ENCODE measurements around the gene DLG3. TPM values are rescaled to one million over a fixed set of nuclear protein-coding genes. Genes with fewer than 3 reads are reported as not detected.

Gene DLG3
- total RNA-seq, 1 experiment from 2014 or later = 48.4 TPM

DNA sequence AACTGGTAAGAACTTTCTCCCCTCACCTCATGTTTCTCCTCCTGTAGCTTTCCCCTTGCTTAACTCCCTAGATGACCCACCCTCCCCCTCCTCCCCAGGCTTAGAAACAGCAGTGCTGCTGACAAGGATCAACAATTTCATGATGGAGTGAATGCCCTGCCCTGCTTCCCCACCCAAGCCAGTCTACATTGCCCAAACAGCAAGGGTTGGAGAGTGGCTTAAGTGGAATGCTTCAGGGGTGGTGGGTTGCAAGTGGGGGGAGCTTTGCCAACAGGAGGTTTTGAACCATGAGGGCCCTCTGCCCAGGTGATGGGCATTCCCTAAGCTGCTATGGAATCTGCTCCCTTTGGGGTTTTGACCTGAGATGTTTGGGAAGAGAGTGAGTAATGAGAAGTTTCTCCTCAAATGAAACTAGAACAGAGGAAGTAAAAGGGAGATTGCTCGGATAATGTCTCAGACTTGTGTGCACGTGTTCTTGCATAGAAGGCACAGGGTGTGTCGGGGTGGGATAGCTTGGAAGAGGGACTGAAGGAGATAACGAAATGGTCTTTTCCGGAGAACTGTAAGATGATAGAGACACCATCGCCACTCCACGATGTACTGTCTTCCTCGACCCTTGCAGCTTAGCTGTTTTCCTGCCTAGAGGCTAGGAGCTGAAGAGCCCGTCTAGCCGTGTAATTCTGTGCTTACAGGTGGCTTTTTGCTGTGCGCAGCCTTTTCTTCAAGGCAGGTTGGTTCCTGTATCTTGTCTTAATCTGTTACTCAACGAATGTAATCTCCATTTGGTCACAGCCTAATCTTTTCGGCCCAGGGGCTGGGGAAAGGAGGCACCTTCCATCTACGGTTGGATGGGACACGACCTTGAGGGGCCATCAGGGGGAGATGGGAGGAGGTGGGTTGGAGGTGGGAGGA, 11.4 kb upstream of the DLG3 start (continued):
- no peak for TF ChIP-seq POLR2AphosphoS5 (IDR thresholded peaks at IDR 0.05; ENCODE audit: low read depth, low read length)
- TF ChIP-seq, protein P1, sequence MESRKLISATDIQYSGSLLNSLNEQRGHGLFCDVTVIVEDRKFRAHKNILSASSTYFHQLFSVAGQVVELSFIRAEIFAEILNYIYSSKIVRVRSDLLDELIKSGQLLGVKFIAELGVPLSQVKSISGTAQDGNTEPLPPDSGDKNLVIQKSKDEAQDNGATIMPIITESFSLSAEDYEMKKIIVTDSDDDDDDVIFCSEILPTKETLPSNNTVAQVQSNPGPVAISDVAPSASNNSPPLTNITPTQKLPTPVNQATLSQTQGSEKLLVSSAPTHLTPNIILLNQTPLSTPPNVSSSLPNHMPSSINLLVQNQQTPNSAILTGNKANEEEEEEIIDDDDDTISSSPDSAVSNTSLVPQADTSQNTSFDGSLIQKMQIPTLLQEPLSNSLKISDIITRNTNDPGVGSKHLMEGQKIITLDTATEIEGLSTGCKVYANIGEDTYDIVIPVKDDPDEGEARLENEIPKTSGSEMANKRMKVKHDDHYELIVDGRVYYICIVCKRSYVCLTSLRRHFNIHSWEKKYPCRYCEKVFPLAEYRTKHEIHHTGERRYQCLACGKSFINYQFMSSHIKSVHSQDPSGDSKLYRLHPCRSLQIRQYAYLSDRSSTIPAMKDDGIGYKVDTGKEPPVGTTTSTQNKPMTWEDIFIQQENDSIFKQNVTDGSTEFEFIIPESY (IDR thresholded peaks at IDR 0.05; ENCODE audit: extremely low read depth, insufficient replicate concordance, low read length) = no peak

DNA sequence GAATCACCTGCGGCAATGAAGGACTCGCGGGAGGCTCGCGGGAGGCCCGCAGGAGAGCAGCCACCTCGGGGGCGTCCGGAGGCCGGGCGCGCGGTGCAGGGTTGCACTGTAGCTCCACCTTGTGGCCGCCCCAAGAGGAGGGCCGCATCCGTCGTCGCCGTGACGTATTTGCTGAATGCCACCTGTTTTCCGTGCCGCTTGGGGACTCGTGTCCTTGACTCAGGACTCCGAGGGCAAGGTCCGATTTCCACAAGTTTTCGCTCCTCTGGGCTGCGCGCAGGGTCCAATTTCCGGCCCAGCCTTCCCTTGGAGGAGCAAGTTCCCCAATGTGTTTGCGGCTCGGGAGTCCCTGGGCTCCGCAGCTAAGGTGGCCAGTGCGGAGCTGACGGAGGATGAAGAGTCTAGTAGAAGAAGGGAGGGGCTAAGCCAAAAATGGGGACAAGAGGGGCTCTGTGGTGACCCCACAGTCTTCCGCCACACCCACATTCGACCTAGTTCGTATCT, 10.7 kb upstream of the DLG3 start:
- Histone ChIP-seq H3K36me3 (ENCODE audit: control insufficient read depth in 1 of 2, insufficient read depth in 2 of 2, low read length in 2 of 2) (no peaks in the 10 kb centered on the region), H3K9me3 (ENCODE audit: control insufficient read depth in 1 of 2, insufficient read depth in 1 of 2, low read depth in 1 of 2, low read length in 2 of 2) (no peaks in the 10 kb centered on the region), H3K27ac (ENCODE audit: low read depth, low read length) (peak overlapping the region; percentile 71), H3K9me2 (ENCODE audit: insufficient read depth) (no peaks in the 10 kb centered on the region), H3K27me3 (ENCODE audit: insufficient read depth, low read length) (no peaks in the 10 kb centered on the region), H3K4me2 (ENCODE audit: low read length) (peak overlapping the region; percentile 91), H3K4me3 (replicated peaks in 1 of 2; ENCODE audit: low read depth in 1 of 2, low read length in 2 of 2) (peak overlapping the region; percentile 51 to 66), H3K4me1 (ENCODE audit: control insufficient read depth in 1 of 2, insufficient read depth in 2 of 2, low read length in 2 of 2) (peaks cover 2 to 29% of the 10 kb centered on the region in 2 experiments; a peak in 2 of 4 replicates), H2AFZ (ENCODE audit: low read depth, low read length, poor library complexity, severe bottlenecking) (peak overlapping the region; percentile 35), H3K79me2 (ENCODE audit: insufficient read depth, low read length) (no peaks in the 10 kb centered on the region), H3K9ac (ENCODE audit: low read length) (peak overlapping the region; percentile 64), H4K20me1 (ENCODE audit: insufficient read depth) (no peaks in the 10 kb centered on the region)
- RAD21 ChIA-PET (ENCODE audit: low non-redundant PET in 1 of 2, low total read pairs in 2 of 2, uncharacterized antibody in 2 of 2, unreplicated experiment in 2 of 2) = interaction anchor here in 1 of 2 experiments (0.6 kb wide), 1 partner anchor 31 kb away, joined by 4 read pairs; no protein-coding TSS in a partner anchor
- DNase-seq (ENCODE audit: low read depth, low spot score) (peak; percentile 49), ATAC-seq (peak; percentile 78)
- CTCF ChIA-PET = interaction anchor here (0.6 to 1.5 kb wide), 5 partner anchors 10 to 336 kb away, joined by 3 to 8 read pairs (median 3); partner anchors contain the start of genes GDPD2 and IGBP1
- intact Hi-C loops (cut with micrococcal nuclease) = no loop called here
- no TSS peak for BruUV-seq (replicated peaks)
- POLR2A ChIA-PET = no interaction called here
- TF ChIP-seq ZFX (IDR thresholded peaks at IDR 0.05) = no peak
- no peak for TF ChIP-seq JUND (IDR thresholded peaks at IDR 0.05)
- no peak for TF ChIP-seq EZH2 (IDR thresholded peaks at IDR 0.05)
- peak; percentile 62 for TF ChIP-seq POLR2AphosphoS5 (IDR thresholded peaks at IDR 0.05; ENCODE audit: low read depth, low read length)
- TF ChIP-seq RAD21 (IDR thresholded peaks at IDR 0.05; ENCODE audit: low read depth) = no peak
- TF ChIP-seq EGR1 (IDR thresholded peaks at IDR 0.05; ENCODE audit: low read depth) = no peak
- TF ChIP-seq, protein P2, sequence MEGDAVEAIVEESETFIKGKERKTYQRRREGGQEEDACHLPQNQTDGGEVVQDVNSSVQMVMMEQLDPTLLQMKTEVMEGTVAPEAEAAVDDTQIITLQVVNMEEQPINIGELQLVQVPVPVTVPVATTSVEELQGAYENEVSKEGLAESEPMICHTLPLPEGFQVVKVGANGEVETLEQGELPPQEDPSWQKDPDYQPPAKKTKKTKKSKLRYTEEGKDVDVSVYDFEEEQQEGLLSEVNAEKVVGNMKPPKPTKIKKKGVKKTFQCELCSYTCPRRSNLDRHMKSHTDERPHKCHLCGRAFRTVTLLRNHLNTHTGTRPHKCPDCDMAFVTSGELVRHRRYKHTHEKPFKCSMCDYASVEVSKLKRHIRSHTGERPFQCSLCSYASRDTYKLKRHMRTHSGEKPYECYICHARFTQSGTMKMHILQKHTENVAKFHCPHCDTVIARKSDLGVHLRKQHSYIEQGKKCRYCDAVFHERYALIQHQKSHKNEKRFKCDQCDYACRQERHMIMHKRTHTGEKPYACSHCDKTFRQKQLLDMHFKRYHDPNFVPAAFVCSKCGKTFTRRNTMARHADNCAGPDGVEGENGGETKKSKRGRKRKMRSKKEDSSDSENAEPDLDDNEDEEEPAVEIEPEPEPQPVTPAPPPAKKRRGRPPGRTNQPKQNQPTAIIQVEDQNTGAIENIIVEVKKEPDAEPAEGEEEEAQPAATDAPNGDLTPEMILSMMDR (IDR thresholded peaks at IDR 0.05 in 2 of 3, conservative IDR thresholded peaks at IDR 0.05 in 1 of 3; ENCODE audit: borderline replicate concordance in 1 of 3, insufficient read depth in 1 of 3, low read depth in 2 of 3, low read length in 2 of 3) = peak in 2 of 3 experiments; percentile 50 to 58; a peak in 3 of 6 replicates
- TF ChIP-seq ZNF274 (IDR thresholded peaks at IDR 0.05; ENCODE audit: low read depth, low read length) = no peak
- TF ChIP-seq, protein P3, sequence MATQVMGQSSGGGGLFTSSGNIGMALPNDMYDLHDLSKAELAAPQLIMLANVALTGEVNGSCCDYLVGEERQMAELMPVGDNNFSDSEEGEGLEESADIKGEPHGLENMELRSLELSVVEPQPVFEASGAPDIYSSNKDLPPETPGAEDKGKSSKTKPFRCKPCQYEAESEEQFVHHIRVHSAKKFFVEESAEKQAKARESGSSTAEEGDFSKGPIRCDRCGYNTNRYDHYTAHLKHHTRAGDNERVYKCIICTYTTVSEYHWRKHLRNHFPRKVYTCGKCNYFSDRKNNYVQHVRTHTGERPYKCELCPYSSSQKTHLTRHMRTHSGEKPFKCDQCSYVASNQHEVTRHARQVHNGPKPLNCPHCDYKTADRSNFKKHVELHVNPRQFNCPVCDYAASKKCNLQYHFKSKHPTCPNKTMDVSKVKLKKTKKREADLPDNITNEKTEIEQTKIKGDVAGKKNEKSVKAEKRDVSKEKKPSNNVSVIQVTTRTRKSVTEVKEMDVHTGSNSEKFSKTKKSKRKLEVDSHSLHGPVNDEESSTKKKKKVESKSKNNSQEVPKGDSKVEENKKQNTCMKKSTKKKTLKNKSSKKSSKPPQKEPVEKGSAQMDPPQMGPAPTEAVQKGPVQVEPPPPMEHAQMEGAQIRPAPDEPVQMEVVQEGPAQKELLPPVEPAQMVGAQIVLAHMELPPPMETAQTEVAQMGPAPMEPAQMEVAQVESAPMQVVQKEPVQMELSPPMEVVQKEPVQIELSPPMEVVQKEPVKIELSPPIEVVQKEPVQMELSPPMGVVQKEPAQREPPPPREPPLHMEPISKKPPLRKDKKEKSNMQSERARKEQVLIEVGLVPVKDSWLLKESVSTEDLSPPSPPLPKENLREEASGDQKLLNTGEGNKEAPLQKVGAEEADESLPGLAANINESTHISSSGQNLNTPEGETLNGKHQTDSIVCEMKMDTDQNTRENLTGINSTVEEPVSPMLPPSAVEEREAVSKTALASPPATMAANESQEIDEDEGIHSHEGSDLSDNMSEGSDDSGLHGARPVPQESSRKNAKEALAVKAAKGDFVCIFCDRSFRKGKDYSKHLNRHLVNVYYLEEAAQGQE (IDR thresholded peaks at IDR 0.05; ENCODE audit: low read depth) = no peak
- TF ChIP-seq, protein P1 (IDR thresholded peaks at IDR 0.05; ENCODE audit: extremely low read depth, insufficient replicate concordance, low read length) = no peak
- no peak for TF ChIP-seq ELF1 (IDR thresholded peaks at IDR 0.05; ENCODE audit: borderline replicate concordance, low read depth)
